Endothelial cell of umbilical vein (primary cell): ENCODE results near the gene RAB6B. TPM values are rescaled to one million over a fixed set of nuclear protein-coding genes. Genes with fewer than 3 reads are reported as not detected.

Experiments used
- BruUV-seq: library from RNA; stranded (reverse); fragments of 400-500 nt; replicated peaks from 2 replicates; lab custom pipeline; 2021; lab: Mats Ljungman, UMichigan
- CTCF ChIA-PET: fragments of 300-600, 350-600 bp; sonication (Branson Sonifier 250); formaldehyde crosslinking; loops from one replicate; lab custom pipeline; 2021; ENCODE audit warnings: antibody characterized with exemption, inconsistent platforms; lab: Charles Lee
- POLR2A ChIA-PET: fragments of 300-600, 350-600 bp; sonication (Branson Sonifier 250); formaldehyde crosslinking; loops from one replicate; lab custom pipeline; 2021; ENCODE audit warnings: antibody characterized with exemption, inconsistent platforms; lab: Charles Lee
- DNase-seq: peaks from one replicate; pipeline ENCODE4 v3.0.0-alpha.2; 2011; ENCODE audit warnings: low read depth, low spot score
- FAIRE-seq: peaks from 2 replicates; lab custom pipeline; 2011; peaks lifted over from hg19 to GRCh38; lab: Jason Lieb, UNC
- H2AFZ ChIP-seq: 2 replicates; pipeline ENCODE4 v1.6.0; 2012; ENCODE audit warnings: low read depth, low read length, control low read depth, inconsistent platforms
- H3K27ac ChIP-seq: 2 replicates; pipeline ENCODE4 v1.5.1; 2011; ENCODE audit warnings: low read depth, mild to moderate bottlenecking, control low read depth, low read length, moderate library complexity; ENCODE audit not compliant: insufficient read depth
- H3K27me3 ChIP-seq, 2 experiments: 2 replicates each; pipeline versions ENCODE4 v1.6.0 to v1.6.1; 2011; ENCODE audit warnings: low read length in 2 of 2, mixed read lengths in 1 of 2; ENCODE audit not compliant: control insufficient read depth in 2 of 2, insufficient read depth in 2 of 2
- H3K36me3 ChIP-seq, 2 experiments: 2 replicates in 1 of 2; 3 replicates in 1 of 2; pipeline ENCODE4 v1.5.1; 2011; ENCODE audit warnings: low read length in 2 of 2, mild to moderate bottlenecking in 1 of 2, moderate library complexity in 1 of 2; ENCODE audit not compliant: control insufficient read depth in 2 of 2, insufficient read depth in 2 of 2; ENCODE audit errors: extremely low read depth in 1 of 2
- H3K4me1 ChIP-seq: 3 replicates; pipeline ENCODE4 v1.5.1; 2011; ENCODE audit warnings: mild to moderate bottlenecking, low read length; ENCODE audit not compliant: control insufficient read depth, insufficient read depth; ENCODE audit errors: extremely low read depth
- H3K4me2 ChIP-seq: 2 replicates; pipeline ENCODE4 v1.6.1; 2011; ENCODE audit warnings: low read length, control low read depth, mixed read lengths; ENCODE audit not compliant: insufficient read depth
- H3K4me3 ChIP-seq, 3 experiments: fragments of 200-600 bp in 1 of 3; sonication (generic), shearing (Covaris generic) in 1 of 3; replicated peaks in 1 of 3; 2 replicates each; pipeline ENCODE4 v1.5.1; 2011 to 2016; ENCODE audit warnings: control low read depth in 3 of 3, low read length in 3 of 3, mild to moderate bottlenecking in 2 of 3, inconsistent platforms in 1 of 3, low read depth in 1 of 3, moderate library complexity in 1 of 3; ENCODE audit not compliant: insufficient read depth in 1 of 3
- H3K79me2 ChIP-seq: 2 replicates; pipeline ENCODE4 v1.6.0; 2012; ENCODE audit warnings: low read length, inconsistent platforms; ENCODE audit not compliant: control insufficient read depth, insufficient read depth
- H3K9ac ChIP-seq: replicated peaks from 2 replicates; pipeline ENCODE3; 2011; ENCODE audit warnings: low read length, control low read depth; ENCODE audit not compliant: insufficient read depth; ENCODE audit errors: extremely low read depth
- H3K9me1 ChIP-seq: replicated peaks from 3 replicates; pipeline ENCODE4 v1.6.0; 2011; ENCODE audit warnings: mild to moderate bottlenecking, low read length; ENCODE audit not compliant: control insufficient read depth, insufficient read depth; ENCODE audit errors: extremely low read depth
- H3K9me3 ChIP-seq: replicated peaks from 2 replicates; pipeline ENCODE4 v1.5.1; 2012; ENCODE audit warnings: low read length, inconsistent platforms; ENCODE audit not compliant: control insufficient read depth, insufficient read depth
- H4K20me1 ChIP-seq: replicated peaks from 2 replicates; pipeline ENCODE3; 2011; ENCODE audit warnings: mild to moderate bottlenecking, low read length; ENCODE audit not compliant: control insufficient read depth, insufficient read depth; ENCODE audit errors: extremely low read depth
- CTCF ChIP-seq, 2 donors: IDR thresholded peaks; 1 replicate in 1 of 2; 2 replicates in 1 of 2; pipeline ENCODE4 v1.5.1; 2011; ENCODE audit warnings: low read length in 2 of 2, mild to moderate bottlenecking in 2 of 2, moderate library complexity in 2 of 2, control low read depth in 1 of 2, inconsistent platforms in 1 of 2, low read depth in 1 of 2; ENCODE audit not compliant: insufficient read depth in 1 of 2; ENCODE audit errors: extremely low read depth in 1 of 2
- EZH2 ChIP-seq: IDR thresholded peaks from 2 replicates; pipeline ENCODE4 v1.6.1; 2012; ENCODE audit warnings: borderline replicate concordance, low read depth, mild to moderate bottlenecking, moderate library complexity, low read length, inconsistent platforms; ENCODE audit not compliant: severe bottlenecking
- FOS ChIP-seq: IDR thresholded peaks from 2 replicates; pipeline ENCODE4 v1.6.1; 2011; ENCODE audit warnings: mild to moderate bottlenecking, low read length, moderate library complexity, borderline replicate concordance; ENCODE audit not compliant: insufficient read depth
- GATA2 ChIP-seq: IDR thresholded peaks from 2 replicates; pipeline ENCODE4 v1.7.0; 2011; ENCODE audit warnings: low read depth, mild to moderate bottlenecking, moderate library complexity, mixed read lengths, low read length; ENCODE audit not compliant: insufficient read length, insufficient read depth
- JUN ChIP-seq: IDR thresholded peaks from 2 replicates; pipeline ENCODE4 v1.6.1; 2011; ENCODE audit warnings: borderline replicate concordance, low read depth; ENCODE audit not compliant: insufficient read length, insufficient read depth
- MYC ChIP-seq: IDR thresholded peaks from one replicate; pipeline ENCODE4 v1.6.1; 2011; ENCODE audit warnings: mild to moderate bottlenecking, low read depth, low read length
- POLR2A ChIP-seq: IDR thresholded peaks from 2 replicates; pipeline ENCODE4 v1.6.1; 2012; ENCODE audit warnings: low read depth, mild to moderate bottlenecking, control low read depth, low read length
- POLR2AphosphoS5 ChIP-seq: IDR thresholded peaks from 2 replicates; pipeline ENCODE4 v1.6.1; 2012; ENCODE audit warnings: low read depth, mild to moderate bottlenecking, control low read depth, low read length, moderate library complexity; ENCODE audit not compliant: insufficient read depth
- dilution Hi-C: fragments of 300-500 bp; cut with MboI; formaldehyde crosslinking; loops from one replicate; pipeline ENCODE4 v1.15.0; 2019; ENCODE audit warnings: low sequenced_read_pairs; ENCODE audit not compliant: extremely low pct_ligation_motif_present
- intact Hi-C: fragments of 100-400 bp; cut with micrococcal nuclease; formaldehyde crosslinking; loops from one replicate; pipeline ENCODE4 v1.10.0; 2022
- polyA plus RNA-seq, 4 experiments: library from polyadenylated mRNA; depleted of rRNA in 3 of 4; stranded (reverse) in 3 of 4; unstranded in 1 of 4; fragments of >200 nt; gene quantifications; 2 replicates each; pipeline versions ENCODE4 v1.2.1 to v1.2.3, GENCODE V29; 2011 to 2012; ENCODE audit warnings: missing spikeins in 1 of 4
- total RNA-seq: library from RNA; stranded (reverse); gene quantifications from 2 replicates; pipeline ENCODE4 v1.2.3, GENCODE V29; 2021
- TF ChIP-seq, protein P1 (sequence below): IDR thresholded peaks from 2 replicates; pipeline ENCODE4 v1.6.1; 2011; ENCODE audit not compliant: insufficient read depth, insufficient read length

Gene RAB6B
- total and polyA plus RNA-seq, 2 donors (not counting 3 experiments of a cell fraction or from before 2014, with no cell fraction given), result 1.7 to 6.7 TPM

GRCh38 chr3:133799794-133800585, 95.7 kb downstream of the RAB6B start:
- Histone ChIP-seq H3K4me2 (no peak overlapping the region), H3K27ac (no peak overlapping the region), H3K27me3 (peaks cover 16 to 28% of the 10 kb centered on the region in 2 experiments), H3K4me1 (no peaks in the 10 kb centered on the region), H3K4me3 (no peak overlapping the region), H2AFZ (no peak overlapping the region), H3K79me2 (no peaks in the 10 kb centered on the region), H3K9me1 (no peaks in the 10 kb centered on the region), H3K9me3 (no peaks in the 10 kb centered on the region), H3K36me3 (no peaks in the 10 kb centered on the region), H3K9ac (no peak overlapping the region), H4K20me1 (no peaks in the 10 kb centered on the region)
- no peak for FAIRE-seq
- dilution Hi-C loops, result no loop called here
- TF ChIP-seq GATA2 (no peak), POLR2AphosphoS5 (no peak), CTCF (IDR thresholded peaks at IDR 0.05; ENCODE audit: extremely low read depth in 1 of 2, insufficient read depth in 1 of 2, low read depth in 1 of 2, low read length in 2 of 2) (no peak), JUN (no peak), POLR2A (no peak), EZH2 (no peak), FOS (no peak), MYC (no peak)
- TF ChIP-seq, protein P1, sequence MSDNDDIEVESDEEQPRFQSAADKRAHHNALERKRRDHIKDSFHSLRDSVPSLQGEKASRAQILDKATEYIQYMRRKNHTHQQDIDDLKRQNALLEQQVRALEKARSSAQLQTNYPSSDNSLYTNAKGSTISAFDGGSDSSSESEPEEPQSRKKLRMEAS, result no peak
- POLR2A ChIA-PET, result no interaction called here
- no peak for DNase-seq
- intact Hi-C loops, result loop anchor here (10.0 kb wide), 2 partner anchors 345 to 1075 kb away; partner anchors contain the start of gene NPHP3
- CTCF ChIA-PET, result no interaction called here
- BruUV-seq, result no TSS peak
